PC-3 (cell line): ENCODE measurements around the gene CNIH3.

Experiments
- EZH2 ChIP-seq: fragments of 300-600 bp; sonication (generic); IDR thresholded peaks from one replicate; pipeline ENCODE4 v1.6.1; 2017; ENCODE audit warnings: antibody characterized with exemption, mild to moderate bottlenecking, low read length; ENCODE audit not compliant: unreplicated experiment
- EZH2phosphoT487 ChIP-seq: fragments of 300-600 bp; sonication (generic); IDR thresholded peaks from 2 replicates; pipeline ENCODE4 v1.6.1; 2018; ENCODE audit warnings: mild to moderate bottlenecking, antibody characterized with exemption, low read length, borderline replicate concordance
- TF ChIP-seq, protein P1 (sequence below): fragments of 300-600 bp; sonication (generic); conservative IDR thresholded peaks from 2 replicates; pipeline ENCODE4 v1.5.1; 2017; ENCODE audit warnings: antibody characterized with exemption, low read depth, mild to moderate bottlenecking, low read length

DNA sequence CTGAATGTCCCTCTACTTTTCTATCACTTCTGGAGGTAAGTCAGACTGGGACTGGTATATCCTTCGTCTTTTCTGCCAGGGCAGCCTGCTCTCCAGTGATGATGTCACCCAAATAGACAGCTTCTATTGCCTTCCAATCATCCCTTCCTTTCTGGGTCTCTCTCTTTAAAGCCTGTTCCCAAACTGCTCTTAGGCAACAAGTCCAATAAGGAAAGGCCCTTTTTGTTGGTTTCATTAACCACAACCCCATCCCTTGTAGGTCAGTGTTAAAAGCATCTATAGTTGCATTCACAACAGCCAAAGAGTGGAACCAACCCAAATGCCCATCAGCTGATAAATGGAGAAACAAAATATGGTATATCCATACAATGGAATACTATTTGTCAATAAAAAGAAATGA, 114.4 kb downstream of the CNIH3 start:
- TF ChIP-seq EZH2 = no peak
- TF ChIP-seq, protein P1, sequence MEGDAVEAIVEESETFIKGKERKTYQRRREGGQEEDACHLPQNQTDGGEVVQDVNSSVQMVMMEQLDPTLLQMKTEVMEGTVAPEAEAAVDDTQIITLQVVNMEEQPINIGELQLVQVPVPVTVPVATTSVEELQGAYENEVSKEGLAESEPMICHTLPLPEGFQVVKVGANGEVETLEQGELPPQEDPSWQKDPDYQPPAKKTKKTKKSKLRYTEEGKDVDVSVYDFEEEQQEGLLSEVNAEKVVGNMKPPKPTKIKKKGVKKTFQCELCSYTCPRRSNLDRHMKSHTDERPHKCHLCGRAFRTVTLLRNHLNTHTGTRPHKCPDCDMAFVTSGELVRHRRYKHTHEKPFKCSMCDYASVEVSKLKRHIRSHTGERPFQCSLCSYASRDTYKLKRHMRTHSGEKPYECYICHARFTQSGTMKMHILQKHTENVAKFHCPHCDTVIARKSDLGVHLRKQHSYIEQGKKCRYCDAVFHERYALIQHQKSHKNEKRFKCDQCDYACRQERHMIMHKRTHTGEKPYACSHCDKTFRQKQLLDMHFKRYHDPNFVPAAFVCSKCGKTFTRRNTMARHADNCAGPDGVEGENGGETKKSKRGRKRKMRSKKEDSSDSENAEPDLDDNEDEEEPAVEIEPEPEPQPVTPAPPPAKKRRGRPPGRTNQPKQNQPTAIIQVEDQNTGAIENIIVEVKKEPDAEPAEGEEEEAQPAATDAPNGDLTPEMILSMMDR = no peak
- no peak for TF ChIP-seq EZH2phosphoT487
